Measurements from ENCODE around the gene RASAL1.
A peak's percentile ranks its signal among the peaks of the same experiment; 100 is the strongest.
"Not testable (repeated sequence)": the region's sequence is repeated elsewhere in the genome, so short reads cannot be mapped to it uniquely, and the experiment has no call there.

RASAL1 gene

DNA sequence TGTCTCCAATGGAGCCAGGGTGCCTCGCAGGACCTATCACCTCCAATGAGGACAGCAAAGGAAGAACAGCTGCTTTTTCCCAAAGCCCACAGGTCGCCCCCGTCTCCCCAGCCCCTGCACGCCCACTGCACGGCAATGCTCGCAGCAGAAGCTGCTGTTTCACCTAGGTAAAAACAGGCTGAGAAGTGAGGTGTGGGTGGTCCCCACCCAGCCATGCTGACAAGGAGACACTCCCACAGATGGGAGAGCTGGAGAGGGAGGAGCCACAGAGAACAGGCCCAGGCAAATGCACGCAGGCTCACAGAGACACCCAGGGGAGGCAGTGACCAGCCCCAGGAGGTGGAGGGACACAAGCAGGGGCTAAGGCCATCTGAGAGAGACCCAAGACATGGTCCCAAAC lies 24.4 kb upstream of the RASAL1 start:
- no peak for DNase-seq

DNA sequence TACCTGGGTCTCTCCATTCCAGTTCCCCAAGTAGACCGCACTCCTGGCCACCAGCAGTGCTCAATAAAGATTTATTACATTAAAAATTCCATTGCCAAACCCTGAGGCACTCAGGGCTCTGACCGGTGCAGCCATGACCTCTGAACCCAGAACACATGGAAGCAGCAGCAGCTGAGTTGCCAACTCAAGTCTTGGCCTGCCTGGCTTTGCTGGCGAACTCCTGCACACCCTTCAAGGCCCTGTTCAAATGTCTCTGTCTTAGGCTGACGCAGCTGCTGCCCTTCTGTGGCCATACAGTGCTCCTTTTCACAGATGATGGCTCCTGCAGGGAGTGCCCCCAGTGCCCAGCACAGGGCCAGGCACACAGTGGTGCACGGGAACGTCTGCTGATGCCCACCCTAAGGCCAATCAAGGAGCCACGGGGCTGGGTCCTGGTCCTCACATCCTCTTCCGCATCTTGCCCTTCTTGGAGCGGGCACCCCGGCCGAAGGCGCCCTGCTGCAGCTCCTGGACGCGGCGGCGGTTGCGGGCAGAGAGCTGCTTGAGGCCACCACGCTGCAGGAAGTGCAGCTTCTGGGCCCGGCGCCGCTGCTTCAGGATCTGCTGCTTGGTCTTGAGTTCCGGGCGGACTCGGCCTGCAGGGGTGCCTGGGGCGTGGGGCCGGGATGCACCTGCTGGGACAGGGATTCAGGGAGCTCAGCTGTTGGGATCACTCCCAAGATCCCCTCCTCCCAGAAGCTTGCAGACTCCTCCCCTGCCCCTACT lies 23.1 kb upstream of the RASAL1 start:
- DNase-seq = no peak

DNA sequence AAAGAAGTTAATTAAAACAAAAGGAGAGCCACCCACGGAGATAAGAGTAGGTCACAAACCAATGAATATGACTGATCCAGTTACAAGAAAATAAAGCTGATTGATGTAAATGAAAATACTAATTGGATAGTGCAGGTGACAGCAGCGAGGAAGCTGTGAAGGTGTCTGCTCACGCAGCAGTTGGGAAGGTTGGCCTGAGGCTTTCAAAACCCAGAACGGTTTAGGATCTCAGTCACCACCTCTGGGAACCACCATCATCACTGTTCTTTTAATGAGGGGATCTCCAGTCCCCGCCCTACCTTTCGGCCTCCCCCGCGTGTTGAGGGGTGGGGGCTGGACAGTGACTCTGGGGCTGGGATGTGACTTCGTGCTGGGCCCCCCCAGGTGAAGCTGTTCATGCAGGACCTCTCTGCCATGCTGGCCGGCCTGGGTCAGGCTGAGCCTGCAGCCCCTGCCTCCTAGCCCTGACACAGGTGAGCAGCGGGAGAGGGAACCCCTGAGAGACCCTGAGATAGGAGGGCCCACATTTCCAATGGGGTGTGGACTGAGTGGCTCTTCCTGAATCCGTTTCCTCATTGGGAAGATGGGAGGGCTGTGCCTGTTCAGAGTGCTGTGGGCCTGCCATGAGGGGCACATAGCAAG lies 21.8 kb upstream of the RASAL1 start:
- DNase-seq = no peak

DNA sequence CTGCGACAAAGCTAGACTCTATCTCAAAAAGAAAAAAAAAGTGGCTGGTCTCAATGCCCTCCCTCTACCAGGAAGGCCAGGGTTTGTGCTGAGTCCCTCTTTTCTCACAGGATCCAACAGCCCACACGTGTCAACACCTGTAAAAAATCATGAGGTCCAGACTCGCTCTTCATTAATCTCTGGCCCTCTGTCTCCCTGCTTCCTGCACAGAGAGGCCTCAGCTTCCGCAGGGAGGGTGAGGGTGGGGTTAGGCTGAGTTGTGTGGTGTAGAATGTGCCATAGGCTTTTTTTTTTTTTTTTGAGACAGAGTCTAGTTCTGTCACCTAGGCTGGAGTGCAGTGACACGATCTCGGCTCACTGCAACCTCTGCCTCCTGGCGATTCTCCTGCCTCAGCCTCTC lies 20.1 kb upstream of the RASAL1 start:
- no peak for DNase-seq

DNA sequence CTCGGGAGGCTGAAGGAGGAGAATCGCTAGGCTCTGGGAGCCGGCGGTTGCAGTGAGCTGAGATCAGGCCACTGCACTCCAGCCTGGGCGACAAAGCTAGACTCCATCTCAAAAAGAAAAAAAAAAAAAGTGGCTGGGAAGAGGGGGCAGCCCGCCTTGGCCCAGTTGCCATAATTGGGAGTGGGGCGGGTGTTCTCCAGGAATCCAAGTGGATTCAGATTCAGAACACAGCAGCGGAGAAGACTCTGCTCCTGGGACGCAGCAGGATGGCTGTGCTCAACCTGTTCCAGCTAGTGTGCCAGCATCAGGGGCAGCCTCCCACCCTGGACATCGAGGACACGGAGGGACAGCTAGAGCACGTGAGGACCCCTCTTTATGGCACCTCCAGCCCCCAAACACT lies 19.5 kb upstream of the RASAL1 start:
- no peak for DNase-seq

DNA sequence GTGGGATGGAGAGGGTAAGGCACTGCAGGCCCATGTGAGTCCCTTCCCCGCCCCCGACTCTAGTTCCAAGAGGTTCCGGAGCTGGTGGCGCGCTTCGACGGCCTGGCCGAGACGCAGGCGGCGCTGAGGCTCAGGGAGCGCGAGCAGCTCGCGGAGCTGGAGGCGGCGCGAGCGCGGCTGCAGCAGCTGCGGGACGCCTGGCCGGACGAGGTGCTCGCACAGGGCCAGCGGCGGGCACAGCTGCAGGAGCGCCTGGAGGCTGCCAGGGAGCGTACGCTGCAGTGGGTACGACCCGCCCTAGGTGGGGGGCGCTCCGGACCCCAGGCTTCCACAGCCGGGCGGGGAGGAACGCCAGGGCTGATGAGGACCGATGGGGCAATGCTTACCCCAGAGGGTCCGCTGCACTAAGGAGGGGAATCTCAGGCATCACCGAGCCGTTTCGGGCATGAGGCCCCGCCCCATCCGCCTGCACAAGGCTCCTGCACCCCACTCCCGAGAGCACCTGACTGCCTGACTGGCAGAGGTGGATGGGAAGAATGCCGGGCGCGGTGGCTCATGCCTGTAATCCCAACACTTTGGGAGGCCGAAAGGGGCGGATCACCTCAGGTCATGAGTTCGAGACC lies 18.9 kb upstream of the RASAL1 start:
- peak; percentile 77 for DNase-seq

DNA sequence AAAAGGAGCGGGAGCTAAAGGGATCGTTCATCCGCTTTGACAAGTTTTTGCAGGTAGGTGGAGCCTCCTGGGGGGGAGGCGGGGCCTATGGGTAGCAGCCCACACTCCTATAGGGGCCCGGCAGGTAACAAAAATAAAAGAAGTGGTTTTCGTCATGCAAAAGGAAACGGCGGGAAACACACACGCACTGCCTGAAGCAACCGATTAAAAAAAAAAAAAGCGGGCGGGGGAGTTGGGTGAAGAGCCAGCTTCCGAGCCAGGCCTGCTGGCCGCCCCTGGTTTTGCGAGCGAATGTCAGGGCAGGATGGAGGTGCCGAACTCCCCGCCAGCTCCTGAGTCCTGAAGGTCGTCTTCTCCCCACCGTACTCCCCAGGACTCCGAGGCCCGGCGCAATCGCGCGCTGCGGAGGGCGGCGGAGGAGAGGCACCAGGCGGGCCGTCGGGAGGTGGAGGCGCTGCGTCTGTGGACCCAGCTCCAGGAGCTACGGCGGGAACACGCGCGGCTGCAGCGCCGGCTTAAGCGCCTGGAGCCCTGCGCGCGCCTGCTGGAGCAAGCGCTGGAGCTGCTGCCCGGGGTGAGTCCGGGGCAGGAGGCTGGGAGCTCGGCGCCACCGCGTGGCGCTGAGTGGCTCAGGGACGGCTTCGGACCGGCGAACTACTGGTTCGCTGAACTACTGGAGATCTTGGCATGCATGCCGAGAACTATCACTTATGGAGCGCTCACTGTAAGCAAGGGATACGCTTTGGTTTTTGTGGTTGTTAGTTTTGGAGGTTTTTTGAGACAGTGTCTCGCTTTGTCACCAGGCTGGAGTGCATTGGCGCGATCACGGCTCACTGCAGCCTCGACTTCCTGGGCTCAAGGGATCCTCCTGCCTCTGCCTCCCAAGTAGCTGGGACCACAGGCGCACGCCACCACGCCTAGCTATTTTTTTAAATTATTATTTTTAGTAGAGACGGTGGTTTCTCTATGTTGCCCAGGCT lies 17.6 kb upstream of the RASAL1 start:
- peak; percentile 90 for DNase-seq

DNA sequence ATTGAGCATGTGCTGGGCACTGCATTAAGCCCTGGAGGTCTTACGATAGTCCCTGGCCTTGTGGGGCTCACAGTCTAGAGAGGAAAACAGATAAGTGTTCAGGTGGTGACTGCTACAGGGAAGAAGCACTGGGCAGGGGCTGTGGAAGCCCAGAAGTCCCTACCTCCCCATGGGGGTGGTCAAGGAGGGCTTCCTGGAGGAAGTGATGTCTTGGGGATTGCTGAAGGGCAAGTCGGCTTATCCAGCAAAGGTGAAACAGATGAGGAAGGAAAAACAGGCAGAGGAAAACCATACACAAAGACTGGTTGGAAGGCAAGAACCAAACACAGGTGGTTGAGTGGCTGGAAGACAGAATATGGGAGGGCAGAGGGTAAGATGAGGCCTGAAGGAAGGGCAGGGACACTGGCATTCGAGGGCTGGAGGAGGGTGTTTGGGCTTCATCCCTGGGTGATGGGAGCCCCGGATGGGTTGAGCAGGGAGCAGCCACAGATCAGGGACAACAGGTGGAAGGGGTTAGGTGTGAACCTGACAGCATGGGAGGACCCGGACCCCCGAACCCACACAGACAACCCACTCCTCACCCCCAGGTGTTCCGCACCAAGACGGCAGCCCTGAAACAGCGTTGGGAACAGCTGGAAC lies 16.8 kb upstream of the RASAL1 start:
- DNase-seq = no peak

DNA sequence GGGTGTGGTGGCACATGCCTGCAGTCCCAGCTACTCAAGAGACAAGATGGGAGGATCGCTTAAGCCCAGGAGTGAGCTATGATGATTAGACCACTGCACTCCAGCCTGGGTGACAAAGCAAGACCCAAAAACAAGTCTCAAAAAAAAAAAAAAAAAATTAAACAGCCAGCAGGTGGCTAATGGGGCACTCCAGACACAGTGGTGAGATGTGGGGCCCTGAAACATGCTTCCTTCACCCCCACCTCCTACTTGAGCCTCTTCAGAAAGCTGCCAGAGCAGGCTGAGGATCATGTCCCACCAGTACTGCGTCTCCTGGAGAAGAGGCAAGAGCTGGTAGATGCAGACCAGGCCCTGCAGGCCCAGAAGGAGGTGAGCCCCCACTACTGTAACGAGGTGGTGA lies 16.1 kb upstream of the RASAL1 start:
- no peak for DNase-seq

DNA sequence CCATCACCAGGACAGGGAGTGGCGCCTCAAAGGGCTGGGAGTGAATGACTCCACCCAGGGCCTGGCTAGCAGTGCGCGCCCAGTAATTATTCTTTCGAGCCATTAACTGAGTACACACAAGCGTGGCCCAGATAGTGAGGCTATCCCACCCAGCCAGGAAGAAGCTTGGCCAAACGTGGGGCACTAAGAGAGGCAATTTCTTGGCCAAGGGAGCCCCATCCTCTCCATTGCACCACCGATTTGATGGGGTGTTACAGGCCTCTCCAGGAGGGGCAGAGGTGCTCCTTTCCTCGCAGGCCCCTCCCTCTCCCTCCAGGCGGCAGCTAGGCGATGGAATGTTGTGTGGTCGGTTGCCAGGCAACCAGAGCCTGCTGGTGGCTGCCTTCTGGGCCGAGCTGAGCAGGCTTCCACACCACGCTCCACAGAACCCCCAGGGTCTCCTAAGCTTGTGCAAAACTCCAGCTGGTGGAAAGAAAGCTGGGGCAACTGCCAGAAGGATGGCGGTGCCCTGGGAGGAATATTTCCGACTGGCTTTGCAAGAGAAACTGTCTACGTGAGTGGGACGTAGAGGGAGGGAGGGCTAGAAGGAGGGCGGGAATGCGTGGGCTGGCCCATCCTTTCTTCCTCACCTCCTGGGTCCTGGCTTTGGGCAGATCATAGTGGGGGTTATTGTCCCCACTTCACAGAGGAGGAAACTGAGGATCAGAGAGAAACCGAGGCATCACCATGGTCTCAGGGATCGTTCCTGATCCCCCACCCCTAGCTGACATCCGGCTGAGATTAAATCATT lies 14.0 kb upstream of the RASAL1 start, which contains the start of gene CFAP73:
CFAP73 (plus strand) TSS at position 364 of the 790 bp plus-strand sequence; CDS start at position 498, 134 bp downstream.
- peak; percentile 95 for DNase-seq

DNA sequence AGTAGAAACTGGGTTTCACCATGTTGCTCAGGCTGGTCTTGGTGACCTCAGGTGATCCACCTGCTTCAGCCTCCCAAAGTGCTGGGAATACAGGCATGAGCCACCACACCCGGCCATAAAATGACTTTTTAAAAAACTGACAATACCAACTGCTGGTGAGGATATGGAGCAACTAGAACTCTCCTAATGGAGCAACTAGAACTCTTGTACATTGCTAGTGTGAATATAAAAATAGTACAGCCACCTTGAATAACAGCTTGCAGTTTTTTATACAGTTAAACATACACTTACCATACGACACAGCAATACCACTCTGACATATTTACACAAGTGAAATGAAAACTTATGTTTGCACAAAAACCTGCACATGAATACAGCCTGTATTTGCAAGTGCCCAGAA lies 11.4 kb upstream of the RASAL1 start:
- no peak for DNase-seq

DNA sequence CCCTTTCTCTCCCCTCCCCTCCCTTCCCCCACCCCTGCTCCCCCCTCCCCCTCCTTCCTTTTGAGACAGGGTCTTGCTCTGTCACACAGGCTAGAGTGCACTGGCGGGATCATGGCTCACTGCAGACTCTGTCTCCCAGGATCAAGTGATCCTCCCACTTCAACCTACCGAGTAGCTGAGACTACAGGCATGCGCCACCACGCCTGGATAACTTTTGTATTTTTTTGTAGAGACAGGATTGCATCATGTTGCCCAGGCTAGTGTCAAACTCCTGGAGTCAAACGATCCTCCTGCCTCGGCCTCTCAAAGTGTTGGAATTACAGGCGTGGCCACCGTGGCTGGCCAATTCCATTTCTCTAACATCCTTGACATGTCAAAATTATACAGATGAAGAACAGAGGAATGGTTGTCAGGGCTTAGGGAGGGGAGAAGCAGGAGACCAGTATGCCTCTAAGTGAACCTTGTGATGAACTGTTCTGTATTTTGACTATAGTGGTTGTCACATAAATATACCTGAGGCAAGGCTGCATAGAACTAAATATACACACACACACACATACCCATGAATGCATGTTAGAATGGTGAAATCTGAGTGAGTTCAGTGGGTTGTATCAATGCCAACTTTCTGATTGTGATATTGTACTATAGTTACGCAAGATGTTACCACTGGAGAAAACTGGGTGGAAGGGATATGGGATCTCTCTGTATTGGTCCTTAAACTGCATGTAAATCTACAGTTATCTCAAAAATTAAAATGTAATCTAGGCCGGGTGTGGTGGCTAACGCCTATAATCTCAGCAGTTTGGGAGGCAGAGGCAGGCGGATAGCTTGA lies 10.4 kb upstream of the RASAL1 start:
- no peak for DNase-seq

DNA sequence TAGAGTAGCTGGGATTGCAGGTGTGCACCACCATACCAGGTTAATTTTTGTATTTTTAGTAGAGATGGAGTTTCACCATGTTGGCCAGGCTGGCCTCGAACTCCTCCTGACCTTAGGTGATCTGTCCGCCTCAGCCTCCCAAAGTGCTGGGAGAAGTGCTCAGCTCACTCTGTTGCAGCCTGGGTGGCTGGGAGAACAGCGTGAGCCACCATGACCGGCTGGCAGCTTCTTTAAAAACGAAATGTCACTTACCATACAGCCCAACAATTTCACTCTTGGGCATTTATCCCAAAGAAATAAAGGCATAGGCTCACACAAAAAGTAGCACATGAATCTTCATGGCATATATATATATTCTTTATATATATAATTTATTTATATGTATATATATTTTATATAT lies 9.2 kb upstream of the RASAL1 start:
- no peak for DNase-seq

DNA sequence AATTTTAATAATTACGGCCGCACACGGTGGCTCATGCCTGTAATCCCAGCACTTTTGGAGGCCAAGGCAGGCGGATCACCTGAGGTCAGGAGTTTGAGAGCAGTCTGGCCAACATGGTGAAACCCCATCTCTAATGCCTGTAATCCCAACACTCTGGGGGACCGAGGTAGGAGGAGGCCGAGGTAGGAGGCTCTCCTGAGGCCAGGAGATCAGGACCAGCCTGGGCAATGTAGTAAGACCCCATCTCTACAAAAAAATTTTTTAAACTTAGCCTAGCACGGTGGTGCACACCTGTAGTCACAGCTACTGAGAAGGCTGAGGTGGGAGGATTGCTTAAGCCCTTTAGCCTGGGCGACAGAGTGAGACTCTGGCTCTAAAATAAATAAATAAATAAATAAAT lies 8.4 kb upstream of the RASAL1 start:
- DNase-seq = no peak

DNA sequence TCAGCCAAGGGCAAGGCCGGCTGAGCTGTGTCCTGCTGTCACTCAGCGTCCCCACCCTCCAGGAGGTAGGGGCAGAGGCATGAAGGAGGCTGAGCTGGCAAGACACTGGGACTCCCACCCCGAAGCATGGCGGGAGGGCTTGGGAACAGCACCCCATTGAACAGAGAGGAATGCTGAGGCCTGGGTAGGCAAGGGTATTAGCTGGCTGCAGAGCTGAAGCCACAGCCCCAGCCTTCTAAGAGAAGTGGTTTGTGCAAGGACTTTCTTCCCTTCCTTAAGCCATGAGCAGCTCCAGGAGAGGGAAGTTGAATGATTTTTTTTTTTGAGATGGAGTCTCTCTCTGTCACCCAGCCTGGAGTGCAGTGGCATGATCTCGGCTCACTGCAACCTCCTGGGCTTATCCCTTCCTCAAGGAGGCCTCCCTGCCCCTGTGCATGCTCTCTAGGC lies 7.3 kb upstream of the RASAL1 start:
- no peak for DNase-seq

DNA sequence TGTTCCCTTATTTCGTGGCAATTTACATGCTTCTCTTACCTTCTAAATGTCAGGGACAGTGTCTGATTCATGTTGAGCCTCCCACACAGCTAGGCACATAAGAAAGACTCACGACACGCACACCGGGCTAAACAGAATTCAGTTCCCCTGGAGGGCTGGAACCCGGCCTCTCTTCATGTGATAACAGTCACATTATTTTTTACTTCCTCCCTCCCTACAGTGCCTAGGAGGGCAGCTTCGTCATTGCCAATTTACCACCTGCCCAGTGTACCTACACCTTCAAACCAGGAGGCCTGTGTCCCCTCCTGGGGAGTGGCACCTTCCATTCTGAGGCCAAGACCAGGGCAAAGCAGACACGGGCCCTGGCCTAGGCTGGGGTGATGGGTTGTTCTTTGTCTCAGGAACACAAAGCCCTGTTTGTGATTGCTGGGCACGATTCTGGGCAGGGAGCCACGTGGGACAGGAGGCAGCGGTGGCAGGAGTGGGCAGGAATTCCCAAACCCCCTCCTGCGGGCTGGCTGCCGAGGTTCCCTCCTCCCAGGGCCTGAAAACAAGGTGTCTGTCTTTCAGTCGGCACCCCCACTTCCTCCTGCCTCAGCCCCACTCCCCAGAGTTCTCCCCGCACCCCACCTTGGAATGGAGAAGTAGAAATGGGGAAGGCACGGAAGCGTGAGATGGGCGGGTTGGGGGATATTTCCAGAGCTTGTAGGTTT lies 6.8 kb upstream of the RASAL1 start:
- DNase-seq = peak; percentile 22

DNA sequence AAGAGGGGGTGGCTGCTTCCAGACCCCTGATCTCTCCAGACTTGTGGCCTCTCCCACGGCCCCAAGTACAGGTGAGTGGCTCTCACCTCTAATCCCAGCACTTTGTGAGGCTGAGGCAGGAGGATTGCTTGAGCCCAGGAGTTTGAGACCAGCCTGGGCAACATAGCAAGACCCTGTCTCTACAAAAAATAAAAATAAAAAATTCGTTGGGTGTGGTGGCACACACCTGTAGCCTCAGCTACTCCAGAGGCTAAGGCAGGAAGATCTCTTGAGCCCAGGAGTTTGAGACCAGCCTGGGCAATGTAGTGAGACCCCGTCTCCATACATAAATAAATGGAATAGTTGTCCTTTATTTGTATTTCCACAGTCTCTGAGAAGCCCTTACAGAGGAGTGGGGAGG lies 6.2 kb upstream of the RASAL1 start:
- not testable (repeated sequence) for DNase-seq

DNA sequence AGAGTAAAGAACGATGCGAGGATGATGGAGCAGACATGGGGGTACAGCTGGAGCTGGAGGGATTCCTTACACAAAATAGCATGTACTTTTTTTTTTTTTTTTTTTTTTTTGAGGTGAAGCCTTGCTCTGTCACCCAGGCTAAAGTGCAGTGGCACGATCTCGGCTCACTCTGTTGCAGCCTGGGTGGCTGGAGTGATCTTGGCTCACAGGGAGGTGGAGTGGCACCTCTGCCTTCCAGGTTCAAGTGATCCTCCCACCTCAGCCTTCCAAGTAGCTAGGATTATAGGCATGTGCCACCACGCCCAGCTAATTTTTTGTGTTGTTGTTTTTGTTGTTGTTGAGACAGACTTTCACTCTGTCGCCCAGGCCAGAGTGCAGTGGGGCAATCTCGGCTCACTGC lies 5.1 kb upstream of the RASAL1 start:
- no peak for DNase-seq

DNA sequence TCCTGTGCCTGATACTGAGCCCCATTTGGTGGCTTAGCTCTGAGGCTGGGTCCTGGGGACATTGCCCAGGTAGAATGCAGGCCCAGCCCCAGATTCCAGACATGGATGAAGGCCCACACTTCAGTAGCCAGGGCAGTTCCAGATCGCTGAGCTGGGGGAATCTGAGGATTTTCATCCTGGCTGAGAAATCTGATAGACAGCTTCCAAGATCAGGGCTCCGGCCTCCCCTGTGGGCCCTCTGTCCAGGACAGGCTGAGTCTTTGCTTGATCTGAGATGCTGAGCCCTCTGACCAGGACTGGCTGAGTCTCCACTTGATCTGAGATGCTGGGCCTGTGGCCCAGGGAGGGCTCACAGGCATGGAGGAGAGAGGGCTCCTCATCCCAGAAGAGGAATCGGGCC lies 3.3 kb upstream of the RASAL1 start:
- DNase-seq = no peak

Measured in NCI-H69 (cell line).